Smooth muscle cell (in vitro differentiated cells): Measurements from ENCODE around the gene AMIGO1. TPM values are rescaled to one million over a fixed set of nuclear protein-coding genes. Genes with fewer than 3 reads are reported as not detected.

Source experiments
- DNase-seq: peaks from one replicate; lab custom pipeline; 2025; ENCODE audit not compliant: unreplicated experiment; lab: John Stamatoyannopoulos, UW
- H2AFZ ChIP-seq: fragments of 200-600 bp; sonication (generic); 2 replicates; pipeline ENCODE4 v1.6.0; 2016; ENCODE audit warnings: antibody characterized with exemption, low read depth, mild to moderate bottlenecking
- H3F3A ChIP-seq: fragments of 200-600 bp; sonication (generic); 2 replicates; pipeline ENCODE4 v1.6.0; 2017; ENCODE audit warnings: antibody characterized with exemption, low read depth
- H3K27ac ChIP-seq: fragments of 200-600 bp; sonication (generic); 2 replicates; pipeline ENCODE4 v1.5.1; 2016; ENCODE audit warnings: low read depth, mild to moderate bottlenecking
- H3K27me3 ChIP-seq: fragments of 200-600 bp; sonication (generic); 2 replicates; pipeline ENCODE4 v1.6.1; 2016; ENCODE audit warnings: low read depth, mild to moderate bottlenecking
- H3K36me3 ChIP-seq: fragments of 200-600 bp; sonication (generic); 2 replicates; pipeline ENCODE4 v1.5.1; 2016; ENCODE audit warnings: low read depth
- H3K4me1 ChIP-seq: fragments of 200-600 bp; sonication (generic); 2 replicates; pipeline ENCODE4 v1.5.1; 2016; ENCODE audit warnings: low read depth
- H3K4me2 ChIP-seq: fragments of 200-600 bp; sonication (generic); 2 replicates; pipeline ENCODE4 v1.6.0; 2016; ENCODE audit warnings: mild to moderate bottlenecking
- H3K4me3 ChIP-seq: fragments of 200-600 bp; sonication (generic); 2 replicates; pipeline ENCODE4 v1.5.1; 2016; ENCODE audit warnings: mild to moderate bottlenecking
- H3K79me2 ChIP-seq: fragments of 200-600 bp; sonication (generic); 2 replicates; pipeline ENCODE4 v1.6.0; 2016; ENCODE audit warnings: low read depth, mild to moderate bottlenecking
- H3K9ac ChIP-seq: fragments of 200-600 bp; sonication (generic); 2 replicates; pipeline ENCODE4 v1.6.0; 2016; ENCODE audit warnings: low read depth
- H3K9me3 ChIP-seq: fragments of 200-600 bp; sonication (generic); replicated peaks from 2 replicates; pipeline ENCODE4 v1.5.1; 2016; ENCODE audit warnings: low read depth
- H4K20me1 ChIP-seq: fragments of 200-600 bp; sonication (generic); 2 replicates; pipeline ENCODE4 v1.6.0; 2016; ENCODE audit warnings: low read depth
- WGBS: methylation state at CpG from one replicate; pipeline ENCODE4 v1.1.7; 2016; ENCODE audit warnings: low lambda C conversion rate; 5-methylcytosine and 5-hydroxymethylcytosine counted together
- polyA plus RNA-seq: library from polyadenylated mRNA; unstranded; fragments of >200 nt; fragmentation: Nextera tagmentation; extraction: Ambion mirVana; gene quantifications from 2 replicates; pipeline ENCODE4 v1.2.1, GENCODE V29; 2016
- total RNA-seq: library from RNA; depleted of rRNA; stranded (reverse); fragments of >200 nt; gene quantifications from 2 replicates; pipeline ENCODE4 v1.2.3, GENCODE V29; 2014
- TF ChIP-seq, protein P1 (sequence below): fragments of 200-600 bp; sonication (generic); IDR thresholded peaks from 2 replicates; pipeline ENCODE4 v1.5.1; 2017; ENCODE audit warnings: borderline replicate concordance, mild to moderate bottlenecking, antibody characterized with exemption; ENCODE audit not compliant: insufficient read depth, poor library complexity, severe bottlenecking

Gene AMIGO1
- total and polyA plus RNA-seq, 2 experiments from 2014 or later = 0.99 to 1.4 TPM

DNA sequence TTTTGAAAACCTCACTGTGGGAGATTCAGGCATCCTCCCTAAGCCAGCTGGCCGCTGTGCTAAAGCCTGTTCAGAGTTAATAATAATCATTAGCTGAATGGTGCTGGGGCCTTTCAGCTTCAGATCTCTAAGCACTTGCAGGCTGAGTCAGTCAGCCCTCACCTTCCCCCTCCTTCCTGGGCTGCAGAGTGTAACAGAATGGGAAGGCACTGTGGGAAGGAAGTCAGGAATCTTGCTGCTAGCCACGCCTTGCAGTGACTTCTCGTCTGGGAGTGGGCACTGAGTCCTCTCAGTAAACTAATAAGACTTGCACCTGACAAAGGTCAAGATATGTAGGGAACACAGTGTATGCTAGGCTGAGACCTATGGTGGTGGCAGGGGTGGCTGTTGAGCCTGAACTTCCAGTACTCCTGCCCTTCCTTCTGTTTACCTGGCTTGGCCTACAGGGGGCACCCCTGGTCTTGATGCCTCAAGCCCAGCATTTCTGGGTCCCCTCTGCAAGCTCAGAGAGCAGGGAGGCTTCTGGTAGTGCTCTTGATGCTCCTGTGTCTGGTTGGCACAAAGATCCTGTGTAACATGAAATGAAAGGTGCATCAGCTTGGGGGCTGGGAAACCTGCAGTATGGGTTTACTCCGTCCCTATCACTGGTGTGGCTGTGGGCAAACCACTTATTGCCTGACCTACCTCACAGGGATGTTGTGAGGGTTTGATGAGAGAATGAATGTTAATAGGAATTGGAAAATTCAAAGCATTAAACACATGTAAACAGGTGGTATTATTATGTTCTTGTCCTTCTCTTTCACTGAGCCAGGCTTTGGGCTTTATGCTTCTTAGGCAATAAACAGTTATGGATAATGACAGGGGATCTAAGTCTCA is 9.6 kb downstream of the AMIGO1 start:
- no peak for DNase-seq

DNA sequence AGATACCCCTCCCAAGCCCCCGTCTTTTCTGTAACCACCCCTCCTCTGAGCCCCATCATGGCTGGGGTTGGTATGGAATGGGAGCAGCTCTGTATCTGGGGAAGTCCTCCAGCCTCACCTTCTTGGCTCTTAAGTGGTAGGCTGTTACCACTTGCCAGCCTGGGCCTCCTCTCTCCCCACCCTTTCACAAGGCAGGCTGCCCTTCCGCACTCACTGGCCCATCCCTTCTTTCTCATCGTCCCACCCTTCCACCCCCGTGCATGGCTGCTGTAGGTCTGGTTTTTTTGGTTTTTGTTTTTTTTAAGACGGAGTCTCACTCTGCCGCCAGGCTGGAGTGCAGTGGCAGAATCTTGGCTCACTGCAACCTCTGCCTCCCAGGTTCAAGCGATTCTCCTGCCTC is 10.4 kb downstream of the AMIGO1 start:
- Histone ChIP-seq H3K27me3 (no peaks in the 10 kb centered on the region), H3K9ac (no peak overlapping the region), H3K36me3 (no peaks in the 10 kb centered on the region), H3K79me2 (peaks cover 8% of the 10 kb centered on the region), H2AFZ (no peak overlapping the region), H3K4me3 (no peak overlapping the region), H3F3A (peaks cover 18% of the 10 kb centered on the region), H3K9me3 (no peaks in the 10 kb centered on the region), H4K20me1 (peaks cover 17% of the 10 kb centered on the region), H3K4me1 (peaks cover 4% of the 10 kb centered on the region), H3K27ac (no peak overlapping the region), H3K4me2 (no peak overlapping the region)
- TF ChIP-seq, protein P1, sequence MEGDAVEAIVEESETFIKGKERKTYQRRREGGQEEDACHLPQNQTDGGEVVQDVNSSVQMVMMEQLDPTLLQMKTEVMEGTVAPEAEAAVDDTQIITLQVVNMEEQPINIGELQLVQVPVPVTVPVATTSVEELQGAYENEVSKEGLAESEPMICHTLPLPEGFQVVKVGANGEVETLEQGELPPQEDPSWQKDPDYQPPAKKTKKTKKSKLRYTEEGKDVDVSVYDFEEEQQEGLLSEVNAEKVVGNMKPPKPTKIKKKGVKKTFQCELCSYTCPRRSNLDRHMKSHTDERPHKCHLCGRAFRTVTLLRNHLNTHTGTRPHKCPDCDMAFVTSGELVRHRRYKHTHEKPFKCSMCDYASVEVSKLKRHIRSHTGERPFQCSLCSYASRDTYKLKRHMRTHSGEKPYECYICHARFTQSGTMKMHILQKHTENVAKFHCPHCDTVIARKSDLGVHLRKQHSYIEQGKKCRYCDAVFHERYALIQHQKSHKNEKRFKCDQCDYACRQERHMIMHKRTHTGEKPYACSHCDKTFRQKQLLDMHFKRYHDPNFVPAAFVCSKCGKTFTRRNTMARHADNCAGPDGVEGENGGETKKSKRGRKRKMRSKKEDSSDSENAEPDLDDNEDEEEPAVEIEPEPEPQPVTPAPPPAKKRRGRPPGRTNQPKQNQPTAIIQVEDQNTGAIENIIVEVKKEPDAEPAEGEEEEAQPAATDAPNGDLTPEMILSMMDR = no peak
- DNase-seq = no peak
- 88% methylated on average over 7 of the region's 7 CpGs for WGBS

More for the DNA sequence above, 9.6 kb downstream of the AMIGO1 start:
- Histone ChIP-seq H3K9me3 (no peaks in the 10 kb centered on the region), H3K36me3 (no peaks in the 10 kb centered on the region), H3K4me1 (peaks cover under 1% of the 10 kb centered on the region), H3K27me3 (no peaks in the 10 kb centered on the region), H4K20me1 (peaks cover 17% of the 10 kb centered on the region), H3K4me2 (no peak overlapping the region), H3K27ac (no peak overlapping the region), H3K9ac (no peak overlapping the region), H2AFZ (no peak overlapping the region), H3K4me3 (no peak overlapping the region), H3K79me2 (peaks cover 3% of the 10 kb centered on the region), H3F3A (peaks cover 18% of the 10 kb centered on the region)
- TF ChIP-seq, protein P1 = peak; percentile 34
- WGBS = 58% methylated on average over 4 of the region's 4 CpGs

DNA sequence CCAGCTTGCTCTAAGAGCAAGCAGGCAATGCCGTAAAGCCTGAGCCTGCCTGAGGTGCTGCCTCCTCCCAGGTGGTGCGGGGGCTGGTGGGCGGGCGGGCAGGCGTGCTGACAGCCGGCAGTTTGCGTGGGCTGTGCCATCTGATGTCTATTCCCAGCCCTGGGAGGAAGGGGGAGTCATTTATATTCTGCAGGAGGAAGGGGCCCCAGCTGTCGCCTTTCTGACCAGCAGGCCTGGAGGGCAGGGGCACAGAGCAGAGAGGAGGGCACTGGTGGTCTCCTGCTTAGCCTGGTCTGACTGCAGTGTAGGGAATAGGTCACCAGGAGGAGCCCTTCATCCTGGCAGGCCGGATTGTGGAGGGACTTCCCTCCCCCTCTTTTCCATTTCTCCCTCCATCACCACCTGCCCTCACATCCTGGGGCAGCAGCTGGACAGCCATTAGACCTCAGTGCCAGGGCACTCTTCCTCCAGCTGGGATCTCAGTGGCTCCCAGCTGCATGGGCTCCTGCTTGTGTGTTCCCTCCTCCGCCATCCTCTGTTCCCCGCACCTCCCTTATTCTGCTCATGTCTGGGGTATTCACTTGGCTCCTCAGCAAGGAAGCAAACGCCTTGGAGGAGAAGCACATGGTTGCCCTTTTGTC is 11.2 kb downstream of the AMIGO1 start:
- Histone ChIP-seq H3K4me1 (peaks cover 4% of the 10 kb centered on the region), H4K20me1 (peaks cover 17% of the 10 kb centered on the region)
- DNase-seq = no peak

More for the DNA sequence above, 11.2 kb downstream of the AMIGO1 start:
- peaks cover 8% of the 10 kb centered on the region for H3K79me2 ChIP-seq
- no peaks in the 10 kb centered on the region for H3K9me3 ChIP-seq
- H3K4me3 ChIP-seq = no peak overlapping the region
- no peak overlapping the region for H2AFZ ChIP-seq
- no peaks in the 10 kb centered on the region for H3K36me3 ChIP-seq
- no peak overlapping the region for H3K4me2 ChIP-seq
- H3K27ac ChIP-seq = no peak overlapping the region
- WGBS = 85% methylated on average over 12 of the region's 12 CpGs
- H3F3A ChIP-seq = peaks cover 18% of the 10 kb centered on the region
- TF ChIP-seq, protein P1 = peak; percentile 39
- no peaks in the 10 kb centered on the region for H3K27me3 ChIP-seq
- no peak overlapping the region for H3K9ac ChIP-seq
